22Rv1 (cell line): ENCODE measurements around the gene RAPGEF3.
A peak's percentile ranks its signal among the peaks of the same experiment; 100 is the strongest.

Source experiments
- H3K27ac ChIP-seq: fragments of 450-650 bp; 2 replicates; pipeline ENCODE4 v1.5.1; 2017
- ZFX ChIP-seq: fragments of 450-650 bp; IDR thresholded peaks from 2 replicates; pipeline ENCODE4 v1.6.1; 2017; ENCODE audit warnings: antibody characterized with exemption, borderline replicate concordance
- TF ChIP-seq, protein P1 (sequence below): fragments of 450-650 bp; IDR thresholded peaks from 2 replicates; pipeline ENCODE4 v1.5.1; 2017; ENCODE audit warnings: mild to moderate bottlenecking

Gene RAPGEF3

DNA sequence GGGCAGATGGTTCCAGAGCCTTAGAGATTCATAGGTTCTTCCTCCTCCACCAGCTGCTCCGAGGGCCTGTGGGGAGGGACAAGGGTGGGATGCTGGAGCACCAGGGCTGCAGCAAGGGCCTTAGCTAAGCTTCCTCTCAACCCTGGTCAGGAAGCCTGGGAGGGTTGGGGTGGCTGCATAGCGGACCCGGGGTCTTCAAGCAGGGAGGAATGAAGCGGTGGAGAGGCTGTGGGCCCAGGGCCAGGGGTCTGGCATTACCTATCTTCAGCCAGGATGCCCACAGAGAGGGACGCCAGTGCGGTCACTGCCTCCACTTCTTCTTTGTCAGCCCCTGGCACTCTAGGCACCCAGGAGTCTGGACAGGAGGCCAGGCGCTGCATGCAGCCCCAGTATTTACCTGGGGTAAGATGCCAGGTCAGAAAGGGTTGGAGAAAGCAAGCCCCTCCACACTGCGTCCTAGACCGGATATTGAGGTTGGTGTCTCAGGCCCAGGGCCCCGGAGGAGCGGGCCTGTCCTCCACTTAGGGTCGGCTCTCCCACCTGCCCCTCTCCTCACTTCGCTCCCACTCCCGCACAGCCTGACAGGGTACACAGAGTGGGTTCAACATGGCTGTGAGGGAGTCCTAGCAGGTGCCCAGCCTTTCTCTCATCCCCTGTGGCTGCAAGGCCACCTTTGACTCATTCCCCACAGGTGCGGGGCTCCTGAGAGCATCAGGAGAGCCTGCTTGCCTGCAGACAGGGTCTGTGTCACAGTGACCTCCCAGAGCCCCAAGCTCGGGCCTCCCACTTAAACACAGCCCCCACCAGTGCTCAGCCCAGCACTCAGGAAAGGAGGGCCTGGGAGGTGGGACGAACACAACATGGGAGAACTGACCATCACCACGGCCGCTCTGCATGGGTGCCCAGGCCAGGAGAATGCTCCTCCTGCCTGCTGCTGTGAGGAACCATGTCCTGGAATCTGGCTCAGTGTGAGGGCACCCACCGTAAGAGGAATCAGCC is 25.4 kb upstream of the RAPGEF3 start:
- no peak overlapping the region for H3K27ac ChIP-seq
- TF ChIP-seq, protein P1, sequence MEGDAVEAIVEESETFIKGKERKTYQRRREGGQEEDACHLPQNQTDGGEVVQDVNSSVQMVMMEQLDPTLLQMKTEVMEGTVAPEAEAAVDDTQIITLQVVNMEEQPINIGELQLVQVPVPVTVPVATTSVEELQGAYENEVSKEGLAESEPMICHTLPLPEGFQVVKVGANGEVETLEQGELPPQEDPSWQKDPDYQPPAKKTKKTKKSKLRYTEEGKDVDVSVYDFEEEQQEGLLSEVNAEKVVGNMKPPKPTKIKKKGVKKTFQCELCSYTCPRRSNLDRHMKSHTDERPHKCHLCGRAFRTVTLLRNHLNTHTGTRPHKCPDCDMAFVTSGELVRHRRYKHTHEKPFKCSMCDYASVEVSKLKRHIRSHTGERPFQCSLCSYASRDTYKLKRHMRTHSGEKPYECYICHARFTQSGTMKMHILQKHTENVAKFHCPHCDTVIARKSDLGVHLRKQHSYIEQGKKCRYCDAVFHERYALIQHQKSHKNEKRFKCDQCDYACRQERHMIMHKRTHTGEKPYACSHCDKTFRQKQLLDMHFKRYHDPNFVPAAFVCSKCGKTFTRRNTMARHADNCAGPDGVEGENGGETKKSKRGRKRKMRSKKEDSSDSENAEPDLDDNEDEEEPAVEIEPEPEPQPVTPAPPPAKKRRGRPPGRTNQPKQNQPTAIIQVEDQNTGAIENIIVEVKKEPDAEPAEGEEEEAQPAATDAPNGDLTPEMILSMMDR: no peak
- no peak for TF ChIP-seq ZFX

DNA sequence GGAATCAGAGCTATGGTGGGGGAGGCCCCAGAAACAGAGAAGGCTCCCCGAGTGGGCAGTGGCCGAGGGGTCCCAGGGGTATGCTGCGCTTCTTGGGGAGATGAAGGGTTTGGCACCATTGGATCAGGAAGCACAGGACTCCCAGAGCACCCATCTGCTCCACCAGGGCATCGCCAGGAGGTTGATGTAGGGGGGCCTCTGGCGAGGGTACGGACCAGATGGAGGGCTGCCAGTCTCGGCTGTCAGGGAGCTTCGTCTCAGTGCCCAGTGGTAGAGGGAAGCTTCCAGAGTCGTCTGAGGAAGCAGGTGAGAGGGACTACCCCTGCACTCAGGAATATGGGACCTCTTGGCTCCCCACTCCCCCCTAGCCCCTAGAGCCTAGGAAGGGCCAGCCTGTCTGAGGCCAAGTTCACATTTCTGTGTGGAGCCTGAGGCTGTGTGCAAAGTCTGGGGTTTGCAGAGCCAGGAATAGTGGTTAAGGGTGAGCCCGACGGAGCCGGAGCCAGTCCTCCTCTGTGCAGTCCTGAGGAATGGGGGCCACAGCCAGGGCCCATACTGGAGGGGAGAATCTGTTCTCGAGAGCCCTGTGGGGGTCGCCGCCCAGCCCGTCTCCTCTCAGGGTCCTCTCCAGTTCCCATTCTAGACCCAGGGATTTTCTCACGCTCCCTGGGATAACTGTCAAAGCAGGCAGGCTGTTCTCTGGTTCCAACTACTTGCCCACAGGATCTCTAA is 24.5 kb upstream of the RAPGEF3 start:
- TF ChIP-seq ZFX: no peak
- TF ChIP-seq, protein P1: no peak
- no peak overlapping the region for H3K27ac ChIP-seq

DNA sequence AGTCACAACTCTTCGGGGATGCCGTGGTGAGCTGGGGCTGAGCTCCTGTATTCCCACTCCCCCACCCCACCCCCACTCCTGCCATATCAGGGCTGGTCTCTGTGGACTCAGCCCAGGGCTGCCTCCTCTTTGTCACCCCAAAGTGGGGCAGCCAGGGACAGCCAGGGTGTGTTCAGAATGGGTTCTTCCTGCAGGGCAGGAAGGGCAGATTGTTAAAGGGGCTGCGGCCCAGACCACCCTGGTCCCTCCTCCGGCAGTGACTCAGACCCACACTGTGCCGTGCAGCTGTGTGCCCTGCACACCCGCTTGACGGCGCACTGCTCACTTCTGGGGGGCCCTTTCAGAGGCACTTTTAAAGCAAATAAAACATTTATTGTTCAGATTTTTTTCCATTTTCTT is 23.7 kb upstream of the RAPGEF3 start:
- TF ChIP-seq ZFX: no peak
- TF ChIP-seq, protein P1: no peak
- H3K27ac ChIP-seq: no peak overlapping the region

DNA sequence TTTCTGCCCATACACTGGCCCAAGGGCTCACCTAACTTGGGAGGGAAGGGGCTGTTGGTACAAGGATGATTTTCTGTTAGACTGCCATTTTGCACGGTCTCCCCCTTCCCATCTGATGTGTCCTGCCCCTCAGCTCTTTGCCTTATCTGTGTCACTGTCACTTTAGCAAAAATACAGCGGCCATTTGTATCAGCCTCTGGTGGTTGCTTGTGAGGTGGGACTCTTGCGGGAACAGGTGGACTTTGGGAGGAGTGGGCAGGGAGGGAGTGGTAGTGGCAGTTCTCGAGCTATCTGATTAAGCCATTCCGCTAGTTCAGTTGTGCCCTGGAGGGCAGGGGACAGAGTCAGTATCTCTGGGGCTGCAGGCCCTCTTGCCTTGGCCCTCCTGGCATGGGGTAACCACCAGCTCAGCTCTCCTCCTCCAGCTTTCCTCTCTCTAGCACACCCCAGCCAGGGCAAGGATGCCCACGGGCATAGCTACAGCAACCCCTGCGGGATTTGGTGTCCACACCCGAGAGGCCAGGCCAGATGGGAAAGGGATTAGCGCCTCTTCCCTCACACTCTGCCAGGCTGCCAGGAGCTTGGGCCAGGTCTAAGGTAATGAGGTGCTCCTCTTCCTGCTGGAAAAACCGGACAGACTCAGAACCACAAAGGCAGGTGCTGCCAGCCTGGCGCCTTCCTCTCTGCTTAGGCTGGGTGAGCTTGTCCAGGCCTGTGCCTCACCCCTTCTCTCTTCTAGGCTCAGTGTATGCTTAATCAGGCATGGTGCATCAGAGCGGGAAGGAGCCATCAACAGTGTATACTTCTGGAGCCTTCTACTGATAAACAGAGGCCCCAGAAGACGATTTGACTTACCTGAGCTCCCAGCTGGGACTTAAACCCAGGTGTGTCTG is 23.0 kb upstream of the RAPGEF3 start:
- no peak overlapping the region for H3K27ac ChIP-seq
- TF ChIP-seq, protein P1: no peak
- no peak for TF ChIP-seq ZFX

DNA sequence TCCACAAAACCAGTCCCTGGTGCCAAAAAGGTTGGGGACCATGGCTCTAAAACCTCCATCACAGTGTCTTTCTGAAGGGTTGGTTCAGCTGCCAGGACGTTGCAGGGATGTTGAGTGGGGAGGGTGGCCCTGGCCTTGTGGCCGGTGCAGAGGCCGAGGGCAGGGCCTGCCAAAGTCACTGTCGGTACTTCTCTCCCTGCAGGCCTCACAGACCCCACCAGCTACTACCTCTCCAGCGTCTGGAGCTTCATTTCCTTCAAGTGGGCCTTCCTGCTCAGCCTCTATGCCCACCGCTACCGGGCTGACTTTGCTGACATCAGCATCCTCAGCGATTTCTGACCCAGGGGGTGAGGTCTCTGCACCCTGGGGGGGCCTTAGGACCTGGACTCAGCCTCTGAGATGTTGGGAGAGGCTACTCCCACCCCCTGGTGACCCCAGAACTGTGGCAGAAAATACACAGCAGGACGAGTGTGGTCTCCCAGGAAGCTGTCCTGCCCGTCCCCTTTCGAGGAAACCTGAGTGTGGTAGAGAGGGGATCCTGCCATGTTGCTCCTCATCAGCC is 21.3 kb upstream of the RAPGEF3 start:
- H3K27ac ChIP-seq: no peak overlapping the region
- TF ChIP-seq, protein P1: no peak
- no peak for TF ChIP-seq ZFX

DNA sequence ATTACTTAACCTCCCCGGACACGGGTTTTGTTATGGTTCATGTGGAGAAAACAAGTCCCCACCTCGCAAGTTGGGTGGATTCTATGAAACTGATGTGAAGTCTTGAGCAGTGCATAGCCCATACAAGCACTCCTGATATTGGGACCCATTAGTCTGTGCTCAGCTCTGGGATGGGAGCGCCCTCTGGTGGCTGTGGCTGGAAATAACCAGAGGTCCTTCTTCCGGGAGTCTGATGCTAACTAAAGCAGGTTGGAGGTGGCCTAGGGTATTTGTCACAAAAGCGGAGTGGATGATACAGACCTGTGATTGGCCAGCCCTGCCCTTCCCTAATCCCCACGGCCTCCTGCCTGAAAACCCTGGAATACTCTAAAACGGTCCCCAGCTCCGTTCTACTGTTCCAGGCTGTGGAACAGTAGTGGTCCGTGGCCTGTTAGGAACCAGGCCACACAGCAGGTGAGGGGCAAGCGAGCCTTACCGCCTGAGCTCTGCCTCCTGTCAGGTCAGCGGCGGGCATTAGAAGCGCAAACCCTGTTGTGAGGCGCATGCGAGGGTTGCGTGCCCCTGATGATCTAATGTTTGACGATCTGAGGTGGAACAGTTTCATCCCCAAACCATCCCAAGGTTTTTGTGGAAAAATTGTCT is 20.7 kb upstream of the RAPGEF3 start:
- no peak overlapping the region for H3K27ac ChIP-seq

More for the DNA sequence above, 20.7 kb upstream of the RAPGEF3 start:
- TF ChIP-seq, protein P1: peak; percentile 99
- no peak for TF ChIP-seq ZFX
